Fibroblast of villous mesenchyme (primary cell): ENCODE results near the gene BCAP29. TPM values are rescaled to one million over a fixed set of nuclear protein-coding genes. Genes with fewer than 3 reads are reported as not detected.
A peak's percentile ranks its signal among the peaks of the same experiment; 100 is the strongest.

Experiments
- DNase-seq: peaks from one replicate; pipeline ENCODE4 v3.0.0-alpha.2; 2010; ENCODE audit warnings: low read depth
- H3K4me3 ChIP-seq: 2 replicates; pipeline ENCODE4 v1.5.1; 2011; ENCODE audit warnings: low read depth, mild to moderate bottlenecking, low read length
- CTCF ChIP-seq: IDR thresholded peaks from 2 replicates; pipeline ENCODE4 v1.5.1; 2012; ENCODE audit warnings: low read depth, mild to moderate bottlenecking, low read length; ENCODE audit not compliant: insufficient read depth
- total RNA-seq: library from RNA; depleted of rRNA; stranded (reverse); fragments of >200 nt; gene quantifications from 2 replicates; pipeline ENCODE4 v1.2.3, GENCODE V29; 2012

The BCAP29 gene
- total RNA-seq, 1 donor = 62.2 TPM

GRCh38 chr7:107582875-107583274 is 2.8 kb downstream of the BCAP29 start:
- DNase-seq = peak; percentile 43
- TF ChIP-seq CTCF = no peak
- H3K4me3 ChIP-seq = no peak overlapping the region

- no peak overlapping the region for H3K4me3 ChIP-seq
- no peak for TF ChIP-seq CTCF
- DNase-seq = no peak
Measured at GRCh38 chr7:107584716-107585115, 4.7 kb downstream of the BCAP29 start.

- DNase-seq = no peak
- TF ChIP-seq CTCF = no peak
- H3K4me3 ChIP-seq = no peak overlapping the region
Measured at GRCh38 chr7:107588529-107589130, 8.6 kb downstream of the BCAP29 start.

DNA sequence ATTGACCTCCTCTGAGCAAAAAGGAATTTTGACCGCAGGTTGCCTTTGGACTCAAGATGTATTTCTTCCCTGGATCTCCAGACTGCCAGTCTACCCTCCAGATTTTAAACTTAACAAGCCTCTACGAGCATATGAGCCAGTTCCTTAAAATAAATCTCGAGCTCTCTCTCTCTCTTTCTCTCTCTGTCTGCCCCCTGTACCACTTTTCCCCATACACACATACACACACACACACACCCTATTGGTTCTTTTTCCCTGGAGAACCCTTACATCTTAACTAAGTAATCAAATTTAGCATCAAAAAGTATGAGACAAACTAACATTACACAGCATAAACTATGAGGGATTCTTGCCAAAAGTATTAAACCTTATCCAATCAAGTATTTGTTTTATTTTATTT is 11.4 kb downstream of the BCAP29 start:
- TF ChIP-seq CTCF = no peak
- H3K4me3 ChIP-seq = no peak overlapping the region
- DNase-seq = peak; percentile 41

DNA sequence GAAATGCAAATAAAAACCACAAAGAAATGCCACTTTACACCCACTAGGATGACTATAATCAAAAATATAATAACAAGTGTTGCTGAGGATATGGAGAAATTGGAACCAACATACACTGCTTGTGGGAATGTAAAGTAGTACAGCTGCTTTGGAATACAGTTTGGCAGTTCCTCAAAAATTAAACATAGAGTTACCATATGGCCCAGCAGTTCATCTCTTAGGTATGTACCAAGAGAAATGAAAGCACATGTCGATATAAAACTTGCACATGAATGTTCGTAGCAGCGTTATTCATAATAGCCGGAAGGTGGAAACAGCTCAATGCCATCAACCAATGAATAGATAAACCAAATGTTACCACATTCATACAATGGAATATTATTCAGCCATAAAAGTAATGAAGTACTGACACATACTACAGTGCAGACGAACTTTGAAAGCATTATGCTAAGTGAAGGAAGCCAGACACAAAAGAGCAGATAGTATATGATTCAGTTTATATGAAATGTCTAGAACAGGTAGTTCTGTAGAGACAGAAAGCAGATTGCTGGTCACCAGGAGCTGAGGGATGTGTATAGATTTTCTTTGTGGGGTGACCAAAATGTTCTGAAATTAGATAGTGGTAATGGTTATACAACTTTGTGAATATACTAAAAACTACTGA is 12.4 kb downstream of the BCAP29 start:
- peak; percentile 81 for DNase-seq
- no peak for TF ChIP-seq CTCF
- H3K4me3 ChIP-seq = no peak overlapping the region

- DNase-seq = peak; percentile 7
- H3K4me3 ChIP-seq = no peak overlapping the region
- no peak for TF ChIP-seq CTCF
Measured at GRCh38 chr7:107593025-107593410, 13.0 kb downstream of the BCAP29 start.
